PC-3 (cell line): Measurements from ENCODE around the gene HOGA1.

Experiments used
- EZH2 ChIP-seq: fragments of 300-600 bp; sonication (generic); IDR thresholded peaks from one replicate; pipeline ENCODE4 v1.6.1; 2017; ENCODE audit warnings: antibody characterized with exemption, mild to moderate bottlenecking, low read length; ENCODE audit not compliant: unreplicated experiment
- EZH2phosphoT487 ChIP-seq: fragments of 300-600 bp; sonication (generic); IDR thresholded peaks from 2 replicates; pipeline ENCODE4 v1.6.1; 2018; ENCODE audit warnings: mild to moderate bottlenecking, antibody characterized with exemption, low read length, borderline replicate concordance

DNA sequence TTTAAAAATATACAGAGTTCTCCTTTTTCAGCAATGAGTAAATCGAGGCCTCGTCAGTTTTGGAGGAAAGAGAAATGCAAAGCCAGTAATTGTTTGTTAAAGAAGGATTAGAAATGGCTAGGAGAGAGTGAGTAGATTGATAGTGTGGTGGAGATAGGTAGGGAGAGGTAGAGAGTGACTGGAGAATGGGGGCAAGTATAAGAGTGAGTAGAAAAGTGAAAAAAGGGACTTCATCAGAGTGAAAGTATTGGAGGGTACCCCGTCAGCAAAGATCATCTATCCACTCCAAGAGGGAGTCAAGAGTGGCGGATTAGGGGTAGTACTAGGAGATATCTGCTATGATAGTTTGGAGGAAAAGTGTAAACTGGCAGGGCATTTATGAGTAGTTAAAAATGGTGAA is 20.9 kb upstream of the HOGA1 start:
- TF ChIP-seq EZH2 = no peak
- TF ChIP-seq EZH2phosphoT487 = no peak
